ENCODE data around the gene TMEM119. TPM values are rescaled to one million over a fixed set of nuclear protein-coding genes. Genes with fewer than 3 reads are reported as not detected.

TMEM119 gene
- total and polyA plus RNA-seq, 2 of the 13 experiments (the other 11 are each of a cell fraction or from before 2014, with no cell fraction given) = not detected

- no peak for TF ChIP-seq FOXO4 (CRISPR knock-in tag; conservative IDR thresholded peaks at IDR 0.05)
- no peak for TF ChIP-seq ZNF281 (CRISPR knock-in tag; IDR thresholded peaks at IDR 0.05; ENCODE audit: borderline replicate concordance)
- no peak for TF ChIP-seq HBP1 (CRISPR knock-in tag; IDR thresholded peaks at IDR 0.05; ENCODE audit: low read depth)
- no peak for TF ChIP-seq ZNF720 (CRISPR knock-in tag; IDR thresholded peaks at IDR 0.05)
- TF ChIP-seq RXRB (CRISPR knock-in tag; IDR thresholded peaks at IDR 0.05; ENCODE audit: borderline replicate concordance) = no peak; the same call in 1 of the 2 replicates
- TF ChIP-seq ZBTB20 (CRISPR knock-in tag; IDR thresholded peaks at IDR 0.05; ENCODE audit: borderline replicate concordance, low read depth) = no peak
- no peak for TF ChIP-seq CSRNP2 (CRISPR knock-in tag; conservative IDR thresholded peaks at IDR 0.05; ENCODE audit: low read depth)
- no peak for TF ChIP-seq KDM6A (CRISPR knock-in tag; IDR thresholded peaks at IDR 0.05; ENCODE audit: low read depth)
- TF ChIP-seq ZNF33A (CRISPR knock-in tag; IDR thresholded peaks at IDR 0.05; ENCODE audit: borderline replicate concordance) = no peak
- peak; percentile 45; the same call in 1 of the 2 replicates for TF ChIP-seq SOX5 (CRISPR knock-in tag; IDR thresholded peaks at IDR 0.05; ENCODE audit: borderline replicate concordance)
- TF ChIP-seq SAP130 (CRISPR knock-in tag; IDR thresholded peaks at IDR 0.05; ENCODE audit: low read depth) = peak; percentile 57
- TF ChIP-seq MAFK (conservative IDR thresholded peaks at IDR 0.05 in 1 of 2, IDR thresholded peaks at IDR 0.05 in 1 of 2; ENCODE audit: low read length in 2 of 2) = peak; percentile 13 to 15; a peak in 2 of 4 replicates
- no peak for TF ChIP-seq PAWR (CRISPR knock-in tag; IDR thresholded peaks at IDR 0.05; ENCODE audit: borderline replicate concordance)
- TF ChIP-seq HNF1A (IDR thresholded peaks at IDR 0.05; ENCODE audit: low read depth) = no peak
- 0 out of 2 replicates have a peak, but pooled peaks have one; percentile 18 for TF ChIP-seq HNF1A (CRISPR knock-in tag; IDR thresholded peaks at IDR 0.05; ENCODE audit: borderline replicate concordance)
Measured at GRCh38 chr12:108620236-108620879, 22.5 kb upstream of the TMEM119 start (continued).
